DND-41 (cell line): ENCODE measurements around the gene MFAP3L.

Experiments used
- CTCF ChIP-seq: IDR thresholded peaks from 2 replicates; pipeline ENCODE4 v1.5.1; 2012; ENCODE audit warnings: borderline replicate concordance, low read length, moderate library complexity, mild to moderate bottlenecking; ENCODE audit not compliant: poor library complexity, severe bottlenecking; ENCODE audit errors: extremely low read depth
- EZH2 ChIP-seq: IDR thresholded peaks from 3 replicates; pipeline ENCODE4 v1.6.1; 2012; ENCODE audit warnings: borderline replicate concordance, low read depth, mild to moderate bottlenecking, moderate library complexity, low read length, inconsistent platforms; ENCODE audit not compliant: severe bottlenecking

- no peak for TF ChIP-seq EZH2
- TF ChIP-seq CTCF = no peak
Observed at GRCh38 chr4:169975838-169976796, 50.1 kb downstream of the MFAP3L start.
